ENCODE measurements around the gene STARD4. TPM values are rescaled to one million over a fixed set of nuclear protein-coding genes. Genes with fewer than 3 reads are reported as not detected.

The STARD4 gene
- total RNA-seq, 1 donor from 2014 or later, result 5.6 TPM

DNA sequence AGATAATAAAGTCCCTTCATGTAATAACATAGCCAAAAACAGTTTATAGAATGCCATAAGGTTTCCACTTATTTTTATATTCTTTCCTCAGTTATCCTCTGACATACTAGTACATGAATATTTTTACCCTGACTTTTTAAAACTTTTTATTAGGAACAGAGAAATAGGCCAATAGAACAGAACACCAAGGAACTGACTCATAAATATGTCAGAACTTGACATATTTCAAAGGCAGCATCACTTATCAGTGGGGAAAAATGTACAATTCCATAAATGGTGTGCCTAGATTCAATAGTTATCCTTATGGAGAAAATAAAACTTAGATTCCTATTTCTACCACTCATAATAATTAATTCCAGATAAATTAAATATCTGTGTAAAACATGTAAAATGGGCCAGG, 9.4 kb downstream of the STARD4 start:
- Histone ChIP-seq H3K27ac (replicated peaks) (no peak overlapping the region), H3K4me3 (no peak overlapping the region), H3K9me3 (replicated peaks) (no peaks in the 10 kb centered on the region), H3K27me3 (ENCODE audit: low read depth) (no peaks in the 10 kb centered on the region), H3K36me3 (peaks cover 15% of the 10 kb centered on the region), H3K4me1 (no peaks in the 10 kb centered on the region)
- intact Hi-C loops (cut with micrococcal nuclease), result no loop called here
- no peak for TF ChIP-seq CTCF (IDR thresholded peaks at IDR 0.05; ENCODE audit: borderline replicate concordance)
- no peak for DNase-seq

GRCh38 chr5:111498346-111498745, 14.0 kb downstream of the STARD4 start:
- DNase-seq, result no peak
- no peak overlapping the region for H3K27ac ChIP-seq (replicated peaks)
- no peaks in the 10 kb centered on the region for H3K27me3 ChIP-seq (ENCODE audit: low read depth)
- no peaks in the 10 kb centered on the region for H3K4me1 ChIP-seq
- H3K36me3 ChIP-seq, result peaks cover 15% of the 10 kb centered on the region
- H3K9me3 ChIP-seq (replicated peaks), result no peaks in the 10 kb centered on the region
- no peak overlapping the region for H3K4me3 ChIP-seq
- intact Hi-C loops (cut with micrococcal nuclease), result no loop called here
- TF ChIP-seq CTCF (IDR thresholded peaks at IDR 0.05; ENCODE audit: borderline replicate concordance), result no peak

DNA sequence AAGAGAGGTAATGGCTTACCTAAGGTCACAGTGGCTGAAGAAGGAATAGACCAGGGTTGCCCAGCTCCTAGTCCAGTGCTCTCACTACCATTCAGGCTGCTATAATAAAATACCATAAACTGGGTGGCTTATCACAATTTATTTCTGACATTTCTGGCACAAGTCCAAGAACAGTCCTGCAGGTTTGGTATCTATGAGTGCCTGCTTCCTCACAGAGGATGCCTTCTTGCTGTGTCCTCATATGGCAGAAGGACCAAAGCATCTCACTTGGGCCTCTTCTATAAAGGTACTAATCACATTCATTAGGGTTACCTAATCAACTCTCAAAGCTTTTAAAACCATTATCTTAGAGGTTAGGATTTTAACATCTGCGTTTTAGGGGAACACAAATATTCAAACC, 17.2 kb downstream of the STARD4 start:
- intact Hi-C loops (cut with micrococcal nuclease), result no loop called here
- no peak for DNase-seq
- Histone ChIP-seq H3K36me3 (peaks cover 11% of the 10 kb centered on the region), H3K27ac (replicated peaks) (no peak overlapping the region), H3K4me3 (no peak overlapping the region), H3K9me3 (replicated peaks) (no peaks in the 10 kb centered on the region), H3K4me1 (no peaks in the 10 kb centered on the region), H3K27me3 (ENCODE audit: low read depth) (no peaks in the 10 kb centered on the region)
- no peak for TF ChIP-seq CTCF (IDR thresholded peaks at IDR 0.05; ENCODE audit: borderline replicate concordance)

DNA sequence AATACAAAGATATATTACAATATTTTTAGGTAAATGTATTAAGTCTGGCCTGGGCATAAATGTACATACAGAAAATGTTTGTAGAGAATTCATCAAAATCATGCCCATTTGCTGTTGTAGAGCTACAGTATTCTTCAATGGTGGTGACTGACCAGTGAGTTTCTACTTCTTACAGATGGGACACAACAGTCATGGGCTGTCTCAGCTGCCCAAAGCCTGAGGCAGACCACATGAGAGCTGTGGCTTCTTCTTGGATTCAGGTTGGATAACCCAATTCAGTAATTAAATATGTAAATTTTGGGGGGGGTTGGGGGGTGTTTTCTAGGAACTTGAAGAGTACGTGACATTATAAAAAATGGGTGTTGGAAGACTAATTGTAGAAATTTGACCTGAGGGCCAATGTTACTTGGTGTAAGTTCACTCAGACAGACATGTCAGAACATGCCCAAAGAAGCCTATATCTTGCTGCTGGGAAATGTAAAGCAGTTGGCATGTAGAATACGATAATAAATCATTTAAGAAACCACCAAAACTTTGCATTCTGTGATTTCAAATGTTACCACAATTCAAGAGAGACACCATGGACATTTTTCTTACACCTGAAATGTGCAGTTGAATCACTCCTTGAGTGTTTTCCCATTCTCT, 17.9 kb downstream of the STARD4 start:
- intact Hi-C loops (cut with micrococcal nuclease), result no loop called here
- no peak for TF ChIP-seq CTCF (IDR thresholded peaks at IDR 0.05; ENCODE audit: borderline replicate concordance)
- H3K36me3 ChIP-seq, result peaks cover 6% of the 10 kb centered on the region
- no peaks in the 10 kb centered on the region for H3K4me1 ChIP-seq
- H3K27ac ChIP-seq (replicated peaks), result no peak overlapping the region
- H3K9me3 ChIP-seq (replicated peaks), result no peaks in the 10 kb centered on the region
- H3K27me3 ChIP-seq (ENCODE audit: low read depth), result no peaks in the 10 kb centered on the region
- H3K4me3 ChIP-seq, result no peak overlapping the region
- DNase-seq, result no peak

- TF ChIP-seq CTCF (IDR thresholded peaks at IDR 0.05; ENCODE audit: borderline replicate concordance), result no peak
- intact Hi-C loops (cut with micrococcal nuclease), result no loop called here
- H3K27me3 ChIP-seq (ENCODE audit: low read depth), result no peaks in the 10 kb centered on the region
- no peaks in the 10 kb centered on the region for H3K9me3 ChIP-seq (replicated peaks)
- no peak overlapping the region for H3K27ac ChIP-seq (replicated peaks)
- H3K4me1 ChIP-seq, result no peaks in the 10 kb centered on the region
- H3K4me3 ChIP-seq, result no peak overlapping the region
- no peaks in the 10 kb centered on the region for H3K36me3 ChIP-seq
- no peak for DNase-seq
These were observed 19.3 kb downstream of the STARD4 start for GRCh38 chr5:111493031-111493430.
